Natural killer cell (primary cell): Measurements from ENCODE around the gene AGBL2. TPM values are rescaled to one million over a fixed set of nuclear protein-coding genes. Genes with fewer than 3 reads are reported as not detected.

Experiments
- ATAC-seq, 3 donors: fragments of 150-1000 bp in 2 of 3; fragments of 200-7000 bp in 1 of 3; cut with Tn5 transposase; 1 replicate in 1 of 3; 2 replicates in 2 of 3; pipeline ENCODE4 v1.10.0; 2021; ENCODE audit warnings: mild to moderate bottlenecking in 2 of 3, moderate library complexity in 2 of 3
- DNase-seq, 2 donors: peaks; one replicate each; pipeline versions ENCODE4 v3.0.0 to v3.0.0-alpha.2; 2013 to 2021; ENCODE audit warnings: mixed read lengths in 1 of 2
- H3K27ac ChIP-seq: one replicate; pipeline ENCODE4 v1.5.1; 2013; ENCODE audit warnings: mild to moderate bottlenecking, low read length
- H3K27me3 ChIP-seq: one replicate; pipeline ENCODE4 v1.6.1; 2013; ENCODE audit warnings: low read length; ENCODE audit not compliant: control insufficient read depth, insufficient read depth
- H3K36me3 ChIP-seq: one replicate; pipeline ENCODE4 v1.6.1; 2013; ENCODE audit warnings: low read length; ENCODE audit not compliant: control insufficient read depth, insufficient read depth
- H3K4me1 ChIP-seq: one replicate; pipeline ENCODE4 v1.6.1; 2013; ENCODE audit warnings: low read length; ENCODE audit not compliant: control insufficient read depth, insufficient read depth
- H3K4me3 ChIP-seq: one replicate; pipeline ENCODE4 v1.5.1; 2013; ENCODE audit warnings: low read length
- H3K9me3 ChIP-seq: one replicate; pipeline ENCODE4 v1.6.1; 2013; ENCODE audit warnings: low read length; ENCODE audit not compliant: control insufficient read depth, insufficient read depth
- H3K27ac Mint-ChIP-seq, 2 donors: one replicate each; pipeline ENCODE4 v1.8.0; 2022; ENCODE audit warnings: mild to moderate bottlenecking in 2 of 2, mixed read lengths in 2 of 2, moderate library complexity in 1 of 2
- H3K27me3 Mint-ChIP-seq, 2 donors: one replicate each; pipeline ENCODE4 v1.8.0; 2022; ENCODE audit warnings: low read depth in 2 of 2, mixed read lengths in 2 of 2
- H3K36me3 Mint-ChIP-seq: one replicate; pipeline ENCODE4 v1.8.0; 2022; ENCODE audit warnings: mixed read lengths
- H3K4me1 Mint-ChIP-seq, 2 donors: one replicate each; pipeline ENCODE4 v1.8.0; 2022; ENCODE audit warnings: mixed read lengths in 2 of 2
- H3K4me3 Mint-ChIP-seq: one replicate; pipeline ENCODE4 v1.8.0; 2022; ENCODE audit warnings: mild to moderate bottlenecking, moderate library complexity, mixed read lengths
- H3K9me3 Mint-ChIP-seq, 2 donors: one replicate each; pipeline ENCODE4 v1.8.0; 2022; ENCODE audit warnings: mixed read lengths in 2 of 2
- WGBS: methylation state at CpG from one replicate; pipeline ENCODE4 v1.1.7; 2013; ENCODE audit warnings: missing lambda C conversion rate; ENCODE audit not compliant: insufficient coverage; 5-methylcytosine and 5-hydroxymethylcytosine counted together
- intact Hi-C: fragments of 100-400 bp; cut with micrococcal nuclease; formaldehyde crosslinking; loops from one replicate; pipeline ENCODE4 v1.14.2; 2022
- total RNA-seq, 4 donors: library from RNA; stranded (reverse); fragments of 120-200 nt in 1 of 4; gene quantifications; one replicate each; pipeline versions ENCODE4 v1.2.3 to v1.2.4, GENCODE V29; 2013 to 2022
- TF ChIP-seq, protein P1 (sequence below): fragments of 200-600 bp; IDR thresholded peaks from one replicate; pipeline ENCODE4 v1.8.0; 2022; ENCODE audit warnings: antibody characterized with exemption

The AGBL2 gene
- total RNA-seq, 3 donors from 2014 or later (not counting 1 experiment from before 2014, with no cell fraction given), result 6.1 to 8.5 (median 8.2) TPM

DNA sequence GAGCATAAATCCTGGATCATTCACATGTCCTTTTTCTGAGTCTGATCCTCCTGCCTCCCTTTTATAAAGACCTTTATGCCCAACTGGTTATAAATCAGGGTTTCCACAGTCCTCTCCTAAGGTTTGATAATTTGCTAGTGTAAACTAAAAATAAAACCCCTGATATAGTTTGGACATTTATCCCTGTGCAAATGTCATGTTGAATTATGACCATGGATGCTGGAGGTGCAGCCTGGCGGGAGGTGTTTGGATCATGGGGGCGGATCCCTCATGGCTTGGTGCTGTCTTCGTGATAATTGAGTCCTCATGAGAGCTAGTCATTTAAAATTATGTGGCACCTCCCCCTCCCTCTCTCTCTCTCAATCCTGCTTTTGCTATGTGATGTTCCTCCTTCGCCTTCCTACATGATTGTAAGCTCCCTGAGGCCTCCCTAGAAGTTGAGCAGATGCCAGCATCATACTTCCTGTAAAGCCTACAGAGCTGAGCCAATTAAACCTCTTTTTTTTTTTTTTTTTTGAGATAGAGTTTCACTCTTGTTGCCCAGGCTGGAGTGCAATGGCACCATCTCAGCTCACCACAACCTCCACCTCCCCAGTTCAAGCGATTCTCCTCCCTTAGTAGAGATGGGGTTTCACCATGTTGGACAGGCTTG is 63.2 kb downstream of the AGBL2 start:
- no peak for DNase-seq
- Histone ChIP-seq H3K27ac (no peak overlapping the region), H3K36me3 (no peaks in the 10 kb centered on the region), H3K9me3 (no peaks in the 10 kb centered on the region), H3K4me3 (no peak overlapping the region), H3K4me1 (no peaks in the 10 kb centered on the region), H3K27me3 (no peaks in the 10 kb centered on the region)
- Mint-ChIP-seq H3K9me3 (peaks cover 2 to 3% of the 10 kb centered on the region in 2 donors), H3K27ac (no peak overlapping the region), H3K36me3 (no peaks in the 10 kb centered on the region), H3K4me1 (no peaks in the 10 kb centered on the region), H3K27me3 (peaks cover 8 to 9% of the 10 kb centered on the region in 2 donors), H3K4me3 (no peak overlapping the region)
- TF ChIP-seq, protein P1, sequence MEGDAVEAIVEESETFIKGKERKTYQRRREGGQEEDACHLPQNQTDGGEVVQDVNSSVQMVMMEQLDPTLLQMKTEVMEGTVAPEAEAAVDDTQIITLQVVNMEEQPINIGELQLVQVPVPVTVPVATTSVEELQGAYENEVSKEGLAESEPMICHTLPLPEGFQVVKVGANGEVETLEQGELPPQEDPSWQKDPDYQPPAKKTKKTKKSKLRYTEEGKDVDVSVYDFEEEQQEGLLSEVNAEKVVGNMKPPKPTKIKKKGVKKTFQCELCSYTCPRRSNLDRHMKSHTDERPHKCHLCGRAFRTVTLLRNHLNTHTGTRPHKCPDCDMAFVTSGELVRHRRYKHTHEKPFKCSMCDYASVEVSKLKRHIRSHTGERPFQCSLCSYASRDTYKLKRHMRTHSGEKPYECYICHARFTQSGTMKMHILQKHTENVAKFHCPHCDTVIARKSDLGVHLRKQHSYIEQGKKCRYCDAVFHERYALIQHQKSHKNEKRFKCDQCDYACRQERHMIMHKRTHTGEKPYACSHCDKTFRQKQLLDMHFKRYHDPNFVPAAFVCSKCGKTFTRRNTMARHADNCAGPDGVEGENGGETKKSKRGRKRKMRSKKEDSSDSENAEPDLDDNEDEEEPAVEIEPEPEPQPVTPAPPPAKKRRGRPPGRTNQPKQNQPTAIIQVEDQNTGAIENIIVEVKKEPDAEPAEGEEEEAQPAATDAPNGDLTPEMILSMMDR, result no peak
- ATAC-seq, result no peak
- whole genome bisulfite sequencing, result 100% methylated on average over 5 of the region's 5 CpGs
- intact Hi-C loops, result no loop called here

DNA sequence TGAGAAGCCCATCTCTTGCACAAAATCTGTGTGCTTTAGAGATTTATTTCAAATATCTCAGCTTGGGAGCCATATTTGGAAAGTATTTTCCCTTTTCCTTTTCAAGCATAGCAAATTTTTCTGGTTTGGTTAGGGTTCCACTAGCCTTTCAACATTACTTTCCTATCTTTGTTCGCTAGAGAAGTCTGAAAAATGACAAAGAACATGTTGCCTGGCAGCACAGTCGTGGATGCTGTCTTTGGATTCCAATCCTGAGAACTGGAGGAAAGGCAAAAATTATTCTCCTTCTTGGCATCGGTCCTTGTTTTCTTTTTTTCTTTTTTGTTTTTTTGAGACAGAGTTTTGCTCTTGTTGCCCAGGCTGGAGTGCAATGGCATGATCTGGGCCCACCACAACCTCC is 65.9 kb downstream of the AGBL2 start:
- H3K4me1 ChIP-seq, result no peaks in the 10 kb centered on the region
- 85% methylated on average over 3 of the region's 3 CpGs for WGBS
- no peak overlapping the region for H3K27ac Mint-ChIP-seq
- H3K9me3 Mint-ChIP-seq, result peaks cover 2 to 3% of the 10 kb centered on the region in 2 donors
- intact Hi-C loops, result no loop called here
- no peaks in the 10 kb centered on the region for H3K36me3 ChIP-seq
- H3K4me3 Mint-ChIP-seq, result no peak overlapping the region
- no peak for DNase-seq
- no peak overlapping the region for H3K4me3 ChIP-seq
- ATAC-seq, result no peak
- no peaks in the 10 kb centered on the region for H3K4me1 Mint-ChIP-seq
- H3K9me3 ChIP-seq, result no peaks in the 10 kb centered on the region
- TF ChIP-seq, protein P1, result no peak
- H3K36me3 Mint-ChIP-seq, result no peaks in the 10 kb centered on the region
- peaks cover 3 to 9% of the 10 kb centered on the region in 2 donors for H3K27me3 Mint-ChIP-seq
- no peak overlapping the region for H3K27ac ChIP-seq
- no peaks in the 10 kb centered on the region for H3K27me3 ChIP-seq

DNA sequence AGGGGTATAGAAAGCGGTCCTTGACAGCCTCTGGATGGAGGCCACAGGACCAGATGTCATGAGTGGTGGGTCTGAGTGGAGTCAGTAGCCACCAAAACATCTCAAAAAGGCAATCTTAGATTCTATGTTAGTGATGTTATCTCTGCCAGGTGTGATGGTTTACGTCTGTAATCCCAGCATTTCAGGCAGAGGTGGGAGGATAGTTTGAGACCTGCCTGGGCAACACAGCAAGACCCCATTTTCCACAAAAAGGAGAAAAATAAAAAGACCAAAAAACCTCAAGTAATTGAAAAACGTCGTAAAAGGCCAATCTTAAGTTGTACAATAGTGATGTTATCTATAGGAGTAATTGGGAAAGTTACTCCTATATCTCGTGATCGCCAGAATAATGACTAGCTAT is 69.2 kb downstream of the AGBL2 start:
- intact Hi-C loops, result no loop called here
- ATAC-seq (no peak), DNase-seq (no peak)
- no peaks in the 10 kb centered on the region for H3K9me3 Mint-ChIP-seq
- no peaks in the 10 kb centered on the region for H3K36me3 Mint-ChIP-seq
- peaks cover 11 to 15% of the 10 kb centered on the region in 2 donors for H3K4me1 Mint-ChIP-seq
- Histone ChIP-seq H3K9me3 (no peaks in the 10 kb centered on the region), H3K4me3 (no peak overlapping the region), H3K27me3 (no peaks in the 10 kb centered on the region), H3K27ac (no peak overlapping the region), H3K36me3 (no peaks in the 10 kb centered on the region), H3K4me1 (peaks cover 12% of the 10 kb centered on the region)
- no peak overlapping the region for H3K4me3 Mint-ChIP-seq
- 93% methylated on average over 5 of the region's 6 CpGs for WGBS
- TF ChIP-seq, protein P1, result no peak
- H3K27me3 Mint-ChIP-seq, result no peaks in the 10 kb centered on the region
- H3K27ac Mint-ChIP-seq, result no peak overlapping the region

DNA sequence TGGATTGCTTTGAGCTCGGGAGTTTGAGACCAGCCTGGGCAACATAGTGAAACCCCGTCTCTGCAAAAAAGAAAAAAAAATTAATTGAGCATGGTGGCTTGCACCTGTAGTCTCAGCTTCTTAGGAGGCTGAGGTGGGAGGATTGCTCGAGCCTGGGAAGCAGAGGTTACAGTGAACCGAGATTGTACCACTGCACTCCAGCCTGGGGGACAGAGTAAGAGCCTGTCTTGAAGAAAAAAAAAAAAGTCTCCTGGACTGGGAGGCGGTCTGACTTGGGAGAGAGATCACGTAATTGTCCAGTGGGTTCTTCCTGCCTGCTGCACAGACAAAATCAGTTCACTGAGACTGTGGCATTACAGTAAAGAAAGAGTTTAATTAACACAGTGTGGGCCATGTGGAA is 69.7 kb downstream of the AGBL2 start:
- Mint-ChIP-seq H3K27me3 (no peaks in the 10 kb centered on the region), H3K27ac (no peak overlapping the region), H3K9me3 (no peaks in the 10 kb centered on the region), H3K4me3 (no peak overlapping the region), H3K36me3 (no peaks in the 10 kb centered on the region), H3K4me1 (peaks cover 12 to 19% of the 10 kb centered on the region in 2 donors)
- WGBS, result 92% methylated on average over 6 of the region's 6 CpGs
- DNase-seq (no peak), ATAC-seq (no peak)
- no peaks in the 10 kb centered on the region for H3K36me3 ChIP-seq
- no peak overlapping the region for H3K4me3 ChIP-seq
- H3K27ac ChIP-seq, result no peak overlapping the region
- no peaks in the 10 kb centered on the region for H3K9me3 ChIP-seq
- intact Hi-C loops, result no loop called here
- H3K4me1 ChIP-seq, result peaks cover 15% of the 10 kb centered on the region
- TF ChIP-seq, protein P1, result no peak
- no peaks in the 10 kb centered on the region for H3K27me3 ChIP-seq
